ENCODE data around the gene PARD3.

DNA sequence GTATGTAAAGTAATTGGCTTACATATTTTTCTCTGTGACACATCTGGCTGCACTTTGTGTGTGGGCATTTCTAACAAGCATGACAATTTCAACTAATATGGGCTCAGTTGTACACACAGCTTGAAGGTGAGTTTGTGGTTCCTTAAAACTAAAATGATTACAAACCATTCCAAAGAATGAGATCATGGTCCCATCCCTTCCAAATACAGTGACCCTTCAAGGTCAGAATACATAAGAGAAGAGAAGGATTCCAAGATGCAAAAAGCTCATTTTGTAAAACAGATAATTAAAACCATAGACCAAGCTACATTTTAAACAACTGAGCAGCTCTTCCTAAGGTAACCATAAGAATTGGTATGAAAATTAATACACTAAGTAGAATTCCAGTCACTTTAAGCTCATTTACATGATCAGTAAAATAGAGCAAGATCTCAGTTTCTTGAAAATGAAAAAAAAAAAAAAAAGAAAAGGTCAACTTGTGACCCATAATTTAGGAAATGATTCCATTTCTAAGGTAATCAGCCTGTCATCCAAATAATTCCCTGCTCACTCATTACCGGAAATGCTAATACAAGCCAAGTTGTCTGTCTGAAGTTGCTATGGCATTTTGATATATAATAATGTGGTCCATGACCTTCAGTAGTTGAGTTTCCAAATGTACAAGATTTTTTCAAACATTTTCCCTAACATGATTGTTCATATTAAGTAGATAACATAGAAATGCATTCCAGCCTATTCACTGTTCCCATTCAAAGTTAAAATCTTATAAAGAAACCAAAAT is 688.5 kb downstream of the PARD3 start:
- TF ChIP-seq, protein P1, sequence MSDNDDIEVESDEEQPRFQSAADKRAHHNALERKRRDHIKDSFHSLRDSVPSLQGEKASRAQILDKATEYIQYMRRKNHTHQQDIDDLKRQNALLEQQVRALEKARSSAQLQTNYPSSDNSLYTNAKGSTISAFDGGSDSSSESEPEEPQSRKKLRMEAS (IDR thresholded peaks at IDR 0.05; ENCODE audit: insufficient read depth, insufficient read length): no peak
- TF ChIP-seq, protein P2, sequence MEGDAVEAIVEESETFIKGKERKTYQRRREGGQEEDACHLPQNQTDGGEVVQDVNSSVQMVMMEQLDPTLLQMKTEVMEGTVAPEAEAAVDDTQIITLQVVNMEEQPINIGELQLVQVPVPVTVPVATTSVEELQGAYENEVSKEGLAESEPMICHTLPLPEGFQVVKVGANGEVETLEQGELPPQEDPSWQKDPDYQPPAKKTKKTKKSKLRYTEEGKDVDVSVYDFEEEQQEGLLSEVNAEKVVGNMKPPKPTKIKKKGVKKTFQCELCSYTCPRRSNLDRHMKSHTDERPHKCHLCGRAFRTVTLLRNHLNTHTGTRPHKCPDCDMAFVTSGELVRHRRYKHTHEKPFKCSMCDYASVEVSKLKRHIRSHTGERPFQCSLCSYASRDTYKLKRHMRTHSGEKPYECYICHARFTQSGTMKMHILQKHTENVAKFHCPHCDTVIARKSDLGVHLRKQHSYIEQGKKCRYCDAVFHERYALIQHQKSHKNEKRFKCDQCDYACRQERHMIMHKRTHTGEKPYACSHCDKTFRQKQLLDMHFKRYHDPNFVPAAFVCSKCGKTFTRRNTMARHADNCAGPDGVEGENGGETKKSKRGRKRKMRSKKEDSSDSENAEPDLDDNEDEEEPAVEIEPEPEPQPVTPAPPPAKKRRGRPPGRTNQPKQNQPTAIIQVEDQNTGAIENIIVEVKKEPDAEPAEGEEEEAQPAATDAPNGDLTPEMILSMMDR (IDR thresholded peaks at IDR 0.05; ENCODE audit: extremely low read depth in 1 of 2, insufficient read depth in 1 of 2, low read depth in 1 of 2, low read length in 2 of 2): no peak
- TF ChIP-seq POLR2A (IDR thresholded peaks at IDR 0.05; ENCODE audit: low read depth, low read length): no peak
